ENCODE results near the gene ILK. TPM values are rescaled to one million over a fixed set of nuclear protein-coding genes. Genes with fewer than 3 reads are reported as not detected.

The ILK gene
- total RNA-seq, 1 experiment from 2014 or later = 117 TPM

GRCh38 chr11:6616596-6617250 is 13.1 kb downstream of the ILK start:
- H3K9me3 ChIP-seq = no peaks in the 10 kb centered on the region
- intact Hi-C loops (cut with micrococcal nuclease; ENCODE audit: unreplicated experiment) = loop anchor here (10.0 kb wide), 2 partner anchors 222 to 382 kb away; partner anchors contain the start of genes CNGA4, FHIP1B and SMPD1
- no peak overlapping the region for H3K4me3 ChIP-seq (ENCODE audit: low read depth, low read length)
- Mint-ChIP-seq H3K4me1 (ENCODE audit: low read depth, unreplicated experiment) (no peaks in the 10 kb centered on the region), H3K4me3 (ENCODE audit: unreplicated experiment) (no peak overlapping the region), H3K27me3 (ENCODE audit: insufficient read depth, unreplicated experiment) (no peaks in the 10 kb centered on the region), H3K36me3 (ENCODE audit: insufficient read depth, unreplicated experiment) (no peaks in the 10 kb centered on the region), H3K27ac (ENCODE audit: unreplicated experiment) (no peak overlapping the region), H3K9me3 (ENCODE audit: unreplicated experiment) (no peaks in the 10 kb centered on the region)
- no peaks in the 10 kb centered on the region for H3K36me3 ChIP-seq (ENCODE audit: control insufficient read depth, insufficient read depth, low read length)
- TF ChIP-seq, protein P1, sequence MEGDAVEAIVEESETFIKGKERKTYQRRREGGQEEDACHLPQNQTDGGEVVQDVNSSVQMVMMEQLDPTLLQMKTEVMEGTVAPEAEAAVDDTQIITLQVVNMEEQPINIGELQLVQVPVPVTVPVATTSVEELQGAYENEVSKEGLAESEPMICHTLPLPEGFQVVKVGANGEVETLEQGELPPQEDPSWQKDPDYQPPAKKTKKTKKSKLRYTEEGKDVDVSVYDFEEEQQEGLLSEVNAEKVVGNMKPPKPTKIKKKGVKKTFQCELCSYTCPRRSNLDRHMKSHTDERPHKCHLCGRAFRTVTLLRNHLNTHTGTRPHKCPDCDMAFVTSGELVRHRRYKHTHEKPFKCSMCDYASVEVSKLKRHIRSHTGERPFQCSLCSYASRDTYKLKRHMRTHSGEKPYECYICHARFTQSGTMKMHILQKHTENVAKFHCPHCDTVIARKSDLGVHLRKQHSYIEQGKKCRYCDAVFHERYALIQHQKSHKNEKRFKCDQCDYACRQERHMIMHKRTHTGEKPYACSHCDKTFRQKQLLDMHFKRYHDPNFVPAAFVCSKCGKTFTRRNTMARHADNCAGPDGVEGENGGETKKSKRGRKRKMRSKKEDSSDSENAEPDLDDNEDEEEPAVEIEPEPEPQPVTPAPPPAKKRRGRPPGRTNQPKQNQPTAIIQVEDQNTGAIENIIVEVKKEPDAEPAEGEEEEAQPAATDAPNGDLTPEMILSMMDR (IDR thresholded peaks at IDR 0.05; ENCODE audit: insufficient read depth in 1 of 2, low read depth in 1 of 2, low read length in 1 of 2, severe bottlenecking in 1 of 2, unreplicated experiment in 1 of 2) = no peak
- no peaks in the 10 kb centered on the region for H3K27me3 ChIP-seq (replicated peaks; ENCODE audit: control insufficient read depth, insufficient read depth, low read length)
- ChIA-PET CTCF (no interaction called here), POLR2A (no interaction called here)
- BruUV-seq (replicated peaks) = no TSS peak
- no peak for DNase-seq
- H3K4me1 ChIP-seq = peaks cover 6% of the 10 kb centered on the region

GRCh38 chr11:6617315-6617781 is 13.8 kb downstream of the ILK start:
- Mint-ChIP-seq H3K27me3 (ENCODE audit: insufficient read depth, unreplicated experiment) (no peaks in the 10 kb centered on the region), H3K27ac (ENCODE audit: unreplicated experiment) (no peak overlapping the region), H3K36me3 (ENCODE audit: insufficient read depth, unreplicated experiment) (no peaks in the 10 kb centered on the region), H3K4me3 (ENCODE audit: unreplicated experiment) (no peak overlapping the region), H3K4me1 (ENCODE audit: low read depth, unreplicated experiment) (no peaks in the 10 kb centered on the region), H3K9me3 (ENCODE audit: unreplicated experiment) (no peaks in the 10 kb centered on the region)
- H3K4me3 ChIP-seq (ENCODE audit: low read depth, low read length) = no peak overlapping the region
- TF ChIP-seq, protein P1 (IDR thresholded peaks at IDR 0.05; ENCODE audit: insufficient read depth in 1 of 2, low read depth in 1 of 2, low read length in 1 of 2, severe bottlenecking in 1 of 2, unreplicated experiment in 1 of 2) = no peak
- H3K4me1 ChIP-seq = peaks cover 6% of the 10 kb centered on the region
- no peaks in the 10 kb centered on the region for H3K9me3 ChIP-seq
- intact Hi-C loops (cut with micrococcal nuclease; ENCODE audit: unreplicated experiment) = loop anchor here (10.0 kb wide), 2 partner anchors 223 to 383 kb away; partner anchors contain the start of genes CNGA4, FHIP1B and SMPD1
- H3K27me3 ChIP-seq (replicated peaks; ENCODE audit: control insufficient read depth, insufficient read depth, low read length) = no peaks in the 10 kb centered on the region
- CTCF ChIA-PET = no interaction called here
- H3K36me3 ChIP-seq (ENCODE audit: control insufficient read depth, insufficient read depth, low read length) = no peaks in the 10 kb centered on the region
- POLR2A ChIA-PET = no interaction called here
- no TSS peak for BruUV-seq (replicated peaks)
- DNase-seq = no peak

DNA sequence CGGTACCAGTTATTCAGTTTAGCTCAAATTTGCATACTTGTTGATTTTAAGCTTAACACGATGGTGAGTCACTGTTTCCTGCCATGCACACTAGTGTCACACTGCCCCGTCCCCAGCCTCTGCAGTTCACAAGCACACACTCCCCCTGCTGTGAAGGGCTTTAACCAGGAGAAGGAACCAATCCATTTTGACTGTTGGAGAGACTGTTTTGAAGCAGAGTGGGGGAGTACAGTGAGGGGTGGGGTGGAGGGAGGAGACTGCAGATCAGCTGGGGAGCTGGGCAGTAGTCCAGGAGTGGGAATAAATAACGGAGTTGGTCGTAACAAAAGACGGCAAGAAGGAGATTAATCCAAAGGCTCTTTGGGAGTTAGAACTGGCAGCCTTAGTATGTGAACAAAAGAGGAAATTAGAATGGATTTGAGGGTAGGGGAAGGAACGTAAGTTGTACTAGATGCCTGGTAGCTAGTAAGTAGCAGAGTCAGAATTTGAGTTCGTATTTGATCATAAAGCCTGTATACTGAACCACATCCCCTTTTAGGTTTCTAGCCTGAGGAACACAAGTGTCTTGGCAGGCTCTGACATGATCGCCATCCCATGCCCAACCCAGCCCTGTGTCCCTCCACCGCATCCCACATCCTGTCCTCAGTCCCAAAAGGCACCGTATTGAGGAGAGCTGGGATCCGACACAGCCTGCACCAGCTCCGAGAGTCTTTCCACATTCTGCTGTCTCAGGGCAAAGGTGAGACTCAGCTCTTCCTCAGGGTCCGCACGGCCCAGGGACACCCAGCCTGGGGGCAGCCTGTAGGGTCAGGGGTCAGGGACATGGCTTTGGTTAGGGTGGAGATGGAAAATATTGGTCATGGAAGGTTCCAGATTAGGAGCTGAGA is 14.8 kb downstream of the ILK start:
- H3K27ac Mint-ChIP-seq (ENCODE audit: unreplicated experiment) = no peak overlapping the region
- Histone ChIP-seq H3K9me3 (no peaks in the 10 kb centered on the region), H3K4me1 (no peaks in the 10 kb centered on the region), H3K27me3 (replicated peaks; ENCODE audit: control insufficient read depth, insufficient read depth, low read length) (no peaks in the 10 kb centered on the region), H3K36me3 (ENCODE audit: control insufficient read depth, insufficient read depth, low read length) (no peaks in the 10 kb centered on the region), H3K4me3 (ENCODE audit: low read depth, low read length) (peak overlapping the region; percentile 82)
- H3K4me3 Mint-ChIP-seq (ENCODE audit: unreplicated experiment) = no peak overlapping the region
- POLR2A ChIA-PET = interaction anchor here (0.6 to 1.6 kb wide), 4 partner anchors 12 to 137 kb away, joined by 3 to 11 read pairs (median 7); partner anchors contain the start of genes ARFIP2, MRPL17 and TIMM10B
- BruUV-seq (replicated peaks) = no TSS peak
- H3K4me1 Mint-ChIP-seq (ENCODE audit: low read depth, unreplicated experiment) = no peaks in the 10 kb centered on the region
- no peaks in the 10 kb centered on the region for H3K27me3 Mint-ChIP-seq (ENCODE audit: insufficient read depth, unreplicated experiment)
- no peaks in the 10 kb centered on the region for H3K36me3 Mint-ChIP-seq (ENCODE audit: insufficient read depth, unreplicated experiment)
- no peaks in the 10 kb centered on the region for H3K9me3 Mint-ChIP-seq (ENCODE audit: unreplicated experiment)
- no peak for DNase-seq
- intact Hi-C loops (cut with micrococcal nuclease; ENCODE audit: unreplicated experiment) = loop anchor here (1.0 to 10.0 kb wide), 3 partner anchors 15 to 384 kb away; partner anchors contain the start of genes CNGA4, FHIP1B, ILK and RRP8
- CTCF ChIA-PET = interaction anchor here (0.6 to 1.6 kb wide), 9 partner anchors 12 to 240 kb away, joined by 3 to 9 read pairs (median 6); partner anchors contain the start of genes MRPL17 and TRIM3
- TF ChIP-seq, protein P1 (IDR thresholded peaks at IDR 0.05; ENCODE audit: insufficient read depth in 1 of 2, low read depth in 1 of 2, low read length in 1 of 2, severe bottlenecking in 1 of 2, unreplicated experiment in 1 of 2) = no peak

All from Caco-2 (cell line).